ENCODE data around the gene GNGT1. TPM values are rescaled to one million over a fixed set of nuclear protein-coding genes. Genes with fewer than 3 reads are reported as not detected.

Gene GNGT1
- total and polyA plus RNA-seq, 2 donors (not counting 3 experiments of a cell fraction or from before 2014, with no cell fraction given): not detected

- H3K27ac ChIP-seq (ENCODE audit: insufficient read depth, low read depth, low read length): no peak overlapping the region
- H3K4me3 ChIP-seq (replicated peaks in 1 of 3; ENCODE audit: insufficient read depth in 1 of 3, low read depth in 1 of 3, low read length in 3 of 3): no peak overlapping the region
- no peaks in the 10 kb centered on the region for H3K36me3 ChIP-seq (ENCODE audit: control insufficient read depth in 2 of 2, extremely low read depth in 1 of 2, insufficient read depth in 2 of 2, low read length in 2 of 2)
- ChIA-PET POLR2A (no interaction called here), CTCF (interaction anchor here (0.5 to 1.8 kb wide), 3 partner anchors 172 to 191 kb away, joined by 3 to 9 read pairs (median 3); no protein-coding TSS in a partner anchor)
- no peak overlapping the region for H2AFZ ChIP-seq (ENCODE audit: low read depth, low read length)
- H3K4me2 ChIP-seq (ENCODE audit: insufficient read depth, low read length): no peak overlapping the region
- no peaks in the 10 kb centered on the region for H3K9me3 ChIP-seq (replicated peaks; ENCODE audit: control insufficient read depth, insufficient read depth, low read length)
- dilution Hi-C loops (cut with MboI; ENCODE audit: extremely low pct_ligation_motif_present, low sequenced_read_pairs): no loop called here
- intact Hi-C loops (cut with micrococcal nuclease): no loop called here
- no peaks in the 10 kb centered on the region for H3K79me2 ChIP-seq (ENCODE audit: control insufficient read depth, insufficient read depth, low read length)
- H3K9ac ChIP-seq (replicated peaks; ENCODE audit: extremely low read depth, insufficient read depth, low read length): no peak overlapping the region
- BruUV-seq (replicated peaks): no TSS peak
- TF ChIP-seq GATA2 (IDR thresholded peaks at IDR 0.05; ENCODE audit: insufficient read depth, insufficient read length, low read depth, low read length) (no peak), EZH2 (IDR thresholded peaks at IDR 0.05; ENCODE audit: borderline replicate concordance, low read depth, low read length, severe bottlenecking) (no peak), FOS (IDR thresholded peaks at IDR 0.05; ENCODE audit: borderline replicate concordance, insufficient read depth, low read length) (no peak), POLR2A (IDR thresholded peaks at IDR 0.05; ENCODE audit: low read depth, low read length) (no peak), JUN (IDR thresholded peaks at IDR 0.05; ENCODE audit: borderline replicate concordance, insufficient read depth, insufficient read length, low read depth) (no peak), POLR2AphosphoS5 (IDR thresholded peaks at IDR 0.05; ENCODE audit: insufficient read depth, low read depth, low read length) (no peak), CTCF (IDR thresholded peaks at IDR 0.05; ENCODE audit: extremely low read depth in 1 of 2, insufficient read depth in 1 of 2, low read depth in 1 of 2, low read length in 2 of 2) (no peak), MAX (IDR thresholded peaks at IDR 0.05; ENCODE audit: insufficient read depth, insufficient read length) (no peak), MYC (IDR thresholded peaks at IDR 0.05; ENCODE audit: low read depth, low read length) (no peak)
- peaks cover 10% of the 10 kb centered on the region for H3K4me1 ChIP-seq (ENCODE audit: control insufficient read depth, extremely low read depth, insufficient read depth, low read length)
- FAIRE-seq: no peak
- H3K9me1 ChIP-seq (replicated peaks; ENCODE audit: control insufficient read depth, extremely low read depth, insufficient read depth, low read length): no peaks in the 10 kb centered on the region
- H4K20me1 ChIP-seq (replicated peaks; ENCODE audit: control insufficient read depth, extremely low read depth, insufficient read depth, low read length): no peaks in the 10 kb centered on the region
- H3K27me3 ChIP-seq (ENCODE audit: control insufficient read depth in 2 of 2, insufficient read depth in 2 of 2, low read length in 2 of 2): peaks cover 8 to 17% of the 10 kb centered on the region in 2 experiments
- no peak for DNase-seq (ENCODE audit: low read depth, low spot score)
These were observed 10.3 kb upstream of the GNGT1 start for GRCh38 chr7:93895859-93896600.

Measured in endothelial cell of umbilical vein (primary cell).